Measurements from ENCODE around the gene RTL1. TPM values are rescaled to one million over a fixed set of nuclear protein-coding genes. Genes with fewer than 3 reads are reported as not detected.

RTL1 gene
- total and polyA plus RNA-seq, 2 donors (not counting 3 experiments of a cell fraction or from before 2014, with no cell fraction given) = not detected

GRCh38 chr14:100883789-100884101, 19.8 kb downstream of the RTL1 start:
- CTCF ChIA-PET = no interaction called here
- no peak overlapping the region for H3K4me3 ChIP-seq (replicated peaks in 1 of 3; ENCODE audit: insufficient read depth in 1 of 3, low read depth in 1 of 3, low read length in 3 of 3)
- H4K20me1 ChIP-seq (replicated peaks; ENCODE audit: control insufficient read depth, extremely low read depth, insufficient read depth, low read length) = no peaks in the 10 kb centered on the region

More at GRCh38 chr14:100883789-100884101, 19.8 kb downstream of the RTL1 start:
- intact Hi-C loops (cut with micrococcal nuclease) = no loop called here
- no TSS peak for BruUV-seq (replicated peaks)
- POLR2A ChIA-PET = no interaction called here
- H3K9ac ChIP-seq (replicated peaks; ENCODE audit: extremely low read depth, insufficient read depth, low read length) = no peak overlapping the region
- no peak overlapping the region for H3K4me2 ChIP-seq (ENCODE audit: insufficient read depth, low read length)
- no peaks in the 10 kb centered on the region for H3K4me1 ChIP-seq (ENCODE audit: control insufficient read depth, extremely low read depth, insufficient read depth, low read length)
- no peak for TF ChIP-seq EZH2 (IDR thresholded peaks at IDR 0.05; ENCODE audit: borderline replicate concordance, low read depth, low read length, severe bottlenecking)
- no peak for TF ChIP-seq CTCF (IDR thresholded peaks at IDR 0.05; ENCODE audit: extremely low read depth in 1 of 2, insufficient read depth in 1 of 2, low read depth in 1 of 2, low read length in 2 of 2)
- no peak for TF ChIP-seq POLR2A (IDR thresholded peaks at IDR 0.05; ENCODE audit: low read depth, low read length)
- no peak for TF ChIP-seq FOS (IDR thresholded peaks at IDR 0.05; ENCODE audit: borderline replicate concordance, insufficient read depth, low read length)
- no peak for TF ChIP-seq MYC (IDR thresholded peaks at IDR 0.05; ENCODE audit: low read depth, low read length)
- TF ChIP-seq POLR2AphosphoS5 (IDR thresholded peaks at IDR 0.05; ENCODE audit: insufficient read depth, low read depth, low read length) = no peak
- no peak for TF ChIP-seq JUN (IDR thresholded peaks at IDR 0.05; ENCODE audit: borderline replicate concordance, insufficient read depth, insufficient read length, low read depth)
- no peak for TF ChIP-seq GATA2 (IDR thresholded peaks at IDR 0.05; ENCODE audit: insufficient read depth, insufficient read length, low read depth, low read length)
- no peak for TF ChIP-seq MAX (IDR thresholded peaks at IDR 0.05; ENCODE audit: insufficient read depth, insufficient read length)
- DNase-seq (ENCODE audit: low read depth, low spot score) = no peak
- H2AFZ ChIP-seq (ENCODE audit: low read depth, low read length) = no peak overlapping the region
- no peaks in the 10 kb centered on the region for H3K9me3 ChIP-seq (replicated peaks; ENCODE audit: control insufficient read depth, insufficient read depth, low read length)
- H3K27me3 ChIP-seq (ENCODE audit: control insufficient read depth in 2 of 2, insufficient read depth in 2 of 2, low read length in 2 of 2) = no peaks in the 10 kb centered on the region
- no peak for FAIRE-seq
- H3K9me1 ChIP-seq (replicated peaks; ENCODE audit: control insufficient read depth, extremely low read depth, insufficient read depth, low read length) = no peaks in the 10 kb centered on the region
- H3K79me2 ChIP-seq (ENCODE audit: control insufficient read depth, insufficient read depth, low read length) = no peaks in the 10 kb centered on the region
- dilution Hi-C loops (cut with MboI; ENCODE audit: extremely low pct_ligation_motif_present, low sequenced_read_pairs) = no loop called here
- H3K36me3 ChIP-seq (ENCODE audit: control insufficient read depth in 2 of 2, extremely low read depth in 1 of 2, insufficient read depth in 2 of 2, low read length in 2 of 2) = peaks cover 0 to 22% of the 10 kb centered on the region in 2 experiments
- H3K27ac ChIP-seq (ENCODE audit: insufficient read depth, low read depth, low read length) = no peak overlapping the region

Measured in endothelial cell of umbilical vein (primary cell).